Smooth muscle cell (in vitro differentiated cells): ENCODE data around the gene CCDC9. TPM values are rescaled to one million over a fixed set of nuclear protein-coding genes. Genes with fewer than 3 reads are reported as not detected.

Experiments used
- DNase-seq: peaks from one replicate; lab custom pipeline; 2025; ENCODE audit not compliant: unreplicated experiment; lab: John Stamatoyannopoulos, UW
- H2AFZ ChIP-seq: fragments of 200-600 bp; sonication (generic); 2 replicates; pipeline ENCODE4 v1.6.0; 2016; ENCODE audit warnings: antibody characterized with exemption, low read depth, mild to moderate bottlenecking
- H3F3A ChIP-seq: fragments of 200-600 bp; sonication (generic); 2 replicates; pipeline ENCODE4 v1.6.0; 2017; ENCODE audit warnings: antibody characterized with exemption, low read depth
- H3K27ac ChIP-seq: fragments of 200-600 bp; sonication (generic); 2 replicates; pipeline ENCODE4 v1.5.1; 2016; ENCODE audit warnings: low read depth, mild to moderate bottlenecking
- H3K27me3 ChIP-seq: fragments of 200-600 bp; sonication (generic); 2 replicates; pipeline ENCODE4 v1.6.1; 2016; ENCODE audit warnings: low read depth, mild to moderate bottlenecking
- H3K36me3 ChIP-seq: fragments of 200-600 bp; sonication (generic); 2 replicates; pipeline ENCODE4 v1.5.1; 2016; ENCODE audit warnings: low read depth
- H3K4me1 ChIP-seq: fragments of 200-600 bp; sonication (generic); 2 replicates; pipeline ENCODE4 v1.5.1; 2016; ENCODE audit warnings: low read depth
- H3K4me2 ChIP-seq: fragments of 200-600 bp; sonication (generic); 2 replicates; pipeline ENCODE4 v1.6.0; 2016; ENCODE audit warnings: mild to moderate bottlenecking
- H3K4me3 ChIP-seq: fragments of 200-600 bp; sonication (generic); 2 replicates; pipeline ENCODE4 v1.5.1; 2016; ENCODE audit warnings: mild to moderate bottlenecking
- H3K79me2 ChIP-seq: fragments of 200-600 bp; sonication (generic); 2 replicates; pipeline ENCODE4 v1.6.0; 2016; ENCODE audit warnings: low read depth, mild to moderate bottlenecking
- H3K9ac ChIP-seq: fragments of 200-600 bp; sonication (generic); 2 replicates; pipeline ENCODE4 v1.6.0; 2016; ENCODE audit warnings: low read depth
- H3K9me3 ChIP-seq: fragments of 200-600 bp; sonication (generic); replicated peaks from 2 replicates; pipeline ENCODE4 v1.5.1; 2016; ENCODE audit warnings: low read depth
- H4K20me1 ChIP-seq: fragments of 200-600 bp; sonication (generic); 2 replicates; pipeline ENCODE4 v1.6.0; 2016; ENCODE audit warnings: low read depth
- CTCF ChIP-seq: fragments of 200-600 bp; sonication (generic); IDR thresholded peaks from 2 replicates; pipeline ENCODE4 v1.5.1; 2017; ENCODE audit warnings: borderline replicate concordance, mild to moderate bottlenecking, antibody characterized with exemption; ENCODE audit not compliant: insufficient read depth, poor library complexity, severe bottlenecking
- WGBS: methylation state at CpG from one replicate; pipeline ENCODE4 v1.1.7; 2016; ENCODE audit warnings: low lambda C conversion rate; 5-methylcytosine and 5-hydroxymethylcytosine counted together
- microRNA counts: library from miRNA; unstranded; fragments of <30 nt; microRNA quantifications from one replicate; lab custom pipeline; 2016
- microRNA-seq: library from miRNA; unstranded; fragments of <30 nt; microRNA quantifications from one replicate; pipeline ENCODE4, GENCODE V29; 2016; ENCODE audit warnings: borderline number of aligned reads
- polyA plus RNA-seq: library from polyadenylated mRNA; unstranded; fragments of >200 nt; fragmentation: Nextera tagmentation; extraction: Ambion mirVana; gene quantifications from 2 replicates; pipeline ENCODE4 v1.2.1, GENCODE V29; 2016
- small RNA-seq: library from RNA; depleted of rRNA; stranded (forward); fragments of <200 nt; gene quantifications from one replicate; pipeline ENCODE3, GENCODE V24; 2014
- total RNA-seq: library from RNA; depleted of rRNA; stranded (reverse); fragments of >200 nt; gene quantifications from 2 replicates; pipeline ENCODE4 v1.2.3, GENCODE V29; 2014

Gene CCDC9
- total and polyA plus RNA-seq, 2 experiments from 2014 or later: 6.4 to 12.7 TPM

DNA sequence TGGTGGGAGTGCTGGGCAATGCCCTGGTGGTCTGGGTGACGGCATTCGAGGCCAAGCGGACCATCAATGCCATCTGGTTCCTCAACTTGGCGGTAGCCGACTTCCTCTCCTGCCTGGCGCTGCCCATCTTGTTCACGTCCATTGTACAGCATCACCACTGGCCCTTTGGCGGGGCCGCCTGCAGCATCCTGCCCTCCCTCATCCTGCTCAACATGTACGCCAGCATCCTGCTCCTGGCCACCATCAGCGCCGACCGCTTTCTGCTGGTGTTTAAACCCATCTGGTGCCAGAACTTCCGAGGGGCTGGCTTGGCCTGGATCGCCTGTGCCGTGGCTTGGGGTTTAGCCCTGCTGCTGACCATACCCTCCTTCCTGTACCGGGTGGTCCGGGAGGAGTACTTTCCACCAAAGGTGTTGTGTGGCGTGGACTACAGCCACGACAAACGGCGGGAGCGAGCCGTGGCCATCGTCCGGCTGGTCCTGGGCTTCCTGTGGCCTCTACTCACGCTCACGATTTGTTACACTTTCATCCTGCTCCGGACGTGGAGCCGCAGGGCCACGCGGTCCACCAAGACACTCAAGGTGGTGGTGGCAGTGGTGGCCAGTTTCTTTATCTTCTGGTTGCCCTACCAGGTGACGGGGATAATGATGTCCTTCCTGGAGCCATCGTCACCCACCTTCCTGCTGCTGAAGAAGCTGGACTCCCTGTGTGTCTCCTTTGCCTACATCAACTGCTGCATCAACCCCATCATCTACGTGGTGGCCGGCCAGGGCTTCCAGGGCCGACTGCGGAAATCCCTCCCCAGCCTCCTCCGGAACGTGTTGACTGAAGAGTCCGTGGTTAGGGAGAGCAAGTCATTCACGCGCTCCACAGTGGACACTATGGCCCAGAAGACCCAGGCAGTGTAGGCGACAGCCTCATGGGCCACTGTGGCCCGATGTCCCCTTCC, 63.9 kb downstream of the CCDC9 start:
- H4K20me1 ChIP-seq: no peaks in the 10 kb centered on the region
- no peak overlapping the region for H2AFZ ChIP-seq
- no peak overlapping the region for H3K9ac ChIP-seq
- no peak for DNase-seq
- no peak overlapping the region for H3K27ac ChIP-seq
- H3K79me2 ChIP-seq: no peaks in the 10 kb centered on the region
- H3F3A ChIP-seq: peaks cover 5% of the 10 kb centered on the region
- H3K9me3 ChIP-seq: no peaks in the 10 kb centered on the region
- H3K36me3 ChIP-seq: no peaks in the 10 kb centered on the region
- no peaks in the 10 kb centered on the region for H3K27me3 ChIP-seq
- TF ChIP-seq CTCF: no peak
- H3K4me2 ChIP-seq: no peak overlapping the region
- no peak overlapping the region for H3K4me3 ChIP-seq
- 96% methylated on average over 46 of the region's 46 CpGs for WGBS
- H3K4me1 ChIP-seq: no peaks in the 10 kb centered on the region

MicroRNAs encoded within 50 kb of the gene (microRNA counts, 767-probe panel; counts per million panel counts)
- microRNA hsa-miR-3190-5p (lab: Ali Mortazavi, UCI): 183 counts per million

Small RNA genes within 50 kb of the gene (microRNA-seq; reads per million reads assigned to microRNA genes)
- gene MIR3190: not detected
- gene MIR3191: not detected

Small RNA genes within 50 kb of the gene (small RNA-seq; reads per million reads assigned to genes)
- gene MIR3190: not detected

Other genes with a start within 250 kb of the CCDC9 start
- 0.49 and 0.76 TPM in 2 replicates for gene NPAS1, start 236.7 kb upstream of the CCDC9 start, total RNA-seq
- gene NPAS1, start 236.7 kb upstream of the CCDC9 start, polyA plus RNA-seq: 3.7 and 4.7 TPM in 2 replicates
- gene TMEM160, start 207.9 kb upstream of the CCDC9 start, total RNA-seq: 21.5 and 61.5 TPM in 2 replicates
- 92.2 and 94.4 TPM in 2 replicates for gene TMEM160, start 207.9 kb upstream of the CCDC9 start, polyA plus RNA-seq
- gene ZC3H4, start 142.7 kb upstream of the CCDC9 start, total RNA-seq: 6.6 and 9.3 TPM in 2 replicates
- 1.9 and 3.5 TPM in 2 replicates for gene ZC3H4, start 142.7 kb upstream of the CCDC9 start, polyA plus RNA-seq
- gene SAE1, start 125.7 kb upstream of the CCDC9 start, total RNA-seq: 65.9 and 67.4 TPM in 2 replicates
- gene SAE1, start 125.7 kb upstream of the CCDC9 start, polyA plus RNA-seq: 70.8 and 89.4 TPM in 2 replicates
- 8.2 and 10.2 TPM in 2 replicates for gene BBC3, start 25.3 kb upstream of the CCDC9 start, total RNA-seq
- 28.2 and 29.9 TPM in 2 replicates for gene BBC3, start 25.3 kb upstream of the CCDC9 start, polyA plus RNA-seq
- gene INAFM1, start 18.4 kb downstream of the CCDC9 start, total RNA-seq: 7.2 and 8.0 TPM in 2 replicates
- 29.7 and 31.5 TPM in 2 replicates for gene INAFM1, start 18.4 kb downstream of the CCDC9 start, polyA plus RNA-seq
- gene C5AR1, start 53.3 kb downstream of the CCDC9 start, total RNA-seq: 0.49 and 1.6 TPM in 2 replicates
- 0.48 and 1.1 TPM in 2 replicates for gene C5AR1, start 53.3 kb downstream of the CCDC9 start, polyA plus RNA-seq
- gene C5AR2, start 75.7 kb downstream of the CCDC9 start, total RNA-seq: 0.09 and 0.49 TPM in 2 replicates
- gene C5AR2, start 75.7 kb downstream of the CCDC9 start, polyA plus RNA-seq: not detected in 2 replicates
- 7.1 and 9.8 TPM in 2 replicates for gene DHX34, start 92.8 kb downstream of the CCDC9 start, total RNA-seq
- 9.7 and 9.8 TPM in 2 replicates for gene DHX34, start 92.8 kb downstream of the CCDC9 start, polyA plus RNA-seq
- gene MEIS3, start 163.0 kb downstream of the CCDC9 start, total RNA-seq: 49.7 and 59.0 TPM in 2 replicates
- 111 and 141 TPM in 2 replicates for gene MEIS3, start 163.0 kb downstream of the CCDC9 start, polyA plus RNA-seq
- 0.22 and 0.31 TPM in 2 replicates for gene SLC8A2, start 215.4 kb downstream of the CCDC9 start, total RNA-seq
- gene SLC8A2, start 215.4 kb downstream of the CCDC9 start, polyA plus RNA-seq: 0.50 and 0.62 TPM in 2 replicates
- 3.4 and 12.2 TPM in 2 replicates for gene KPTN, start 227.7 kb downstream of the CCDC9 start, total RNA-seq
- 10.6 and 15.5 TPM in 2 replicates for gene KPTN, start 227.7 kb downstream of the CCDC9 start, polyA plus RNA-seq